ENCODE results near the gene STRA6.

GRCh38 chr15:74233851-74234597 is 31.4 kb upstream of the STRA6 start:
- TF ChIP-seq CTCF (IDR thresholded peaks at IDR 0.05) (no peak), POLR2A (IDR thresholded peaks at IDR 0.05) (no peak)
